ENCODE data around the gene PPP1R3G. TPM values are rescaled to one million over a fixed set of nuclear protein-coding genes. Genes with fewer than 3 reads are reported as not detected.

PPP1R3G gene
- polyA plus RNA-seq, 1 donor (not counting 4 experiments of a cell fraction or from before 2014, with no cell fraction given): 0.01 TPM

- Histone ChIP-seq H3K4me1 (ENCODE audit: control insufficient read depth, extremely low read depth, insufficient read depth, low read length) (peaks cover 3% of the 10 kb centered on the region), H3K9ac (ENCODE audit: control insufficient read depth, extremely low read depth, insufficient read depth, low read length) (no peak overlapping the region), H3K9me3 (ENCODE audit: control insufficient read depth, low read depth, low read length) (no peaks in the 10 kb centered on the region), H3K9me1 (ENCODE audit: control insufficient read depth, extremely low read depth, insufficient read depth, low read length) (no peaks in the 10 kb centered on the region), H2AFZ (ENCODE audit: control insufficient read depth, low read length) (no peak overlapping the region), H3K27me3 (ENCODE audit: control insufficient read depth, extremely low read depth, insufficient read depth, low read length) (no peaks in the 10 kb centered on the region), H3K79me2 (ENCODE audit: control insufficient read depth, insufficient read depth, low read length) (no peaks in the 10 kb centered on the region), H4K20me1 (ENCODE audit: control insufficient read depth, extremely low read depth, insufficient read depth, low read length) (no peaks in the 10 kb centered on the region), H3K4me2 (ENCODE audit: control insufficient read depth, extremely low read depth, insufficient read depth, low read depth, low read length) (no peak overlapping the region), H3K36me3 (ENCODE audit: control insufficient read depth in 2 of 2, extremely low read depth in 1 of 2, insufficient read depth in 2 of 2, low read length in 2 of 2) (no peaks in the 10 kb centered on the region), H3K4me3 (ENCODE audit: control insufficient read depth in 2 of 3, extremely low read depth in 1 of 3, insufficient read depth in 2 of 3, low read depth in 1 of 3, low read length in 3 of 3) (no peak overlapping the region), H3K27ac (ENCODE audit: control insufficient read depth, insufficient read depth, low read length) (no peak overlapping the region)
- FAIRE-seq: no peak
- dilution Hi-C loops (cut with MboI; ENCODE audit: extremely low pct_ligation_motif_present, low sequenced_read_pairs): no loop called here
- TF ChIP-seq EZH2 (IDR thresholded peaks at IDR 0.05; ENCODE audit: low read length): no peak
- no peak for TF ChIP-seq CTCF (optimal IDR thresholded peaks at IDR 0.05 in 1 of 3, IDR thresholded peaks at IDR 0.05 in 1 of 3, conservative IDR thresholded peaks at IDR 0.05 in 1 of 3; ENCODE audit: extremely low read depth in 1 of 3, insufficient read depth in 2 of 3, low read length in 3 of 3)
- no peak for DNase-seq (ENCODE audit: low read depth, low spot score)
These were observed 11.3 kb downstream of the PPP1R3G start for GRCh38 chr6:5096482-5096881.

- Histone ChIP-seq H2AFZ (ENCODE audit: control insufficient read depth, low read length) (no peak overlapping the region), H3K4me3 (ENCODE audit: control insufficient read depth in 2 of 3, extremely low read depth in 1 of 3, insufficient read depth in 2 of 3, low read depth in 1 of 3, low read length in 3 of 3) (no peak overlapping the region), H3K9ac (ENCODE audit: control insufficient read depth, extremely low read depth, insufficient read depth, low read length) (no peak overlapping the region), H3K79me2 (ENCODE audit: control insufficient read depth, insufficient read depth, low read length) (no peaks in the 10 kb centered on the region), H4K20me1 (ENCODE audit: control insufficient read depth, extremely low read depth, insufficient read depth, low read length) (no peaks in the 10 kb centered on the region), H3K36me3 (ENCODE audit: control insufficient read depth in 2 of 2, extremely low read depth in 1 of 2, insufficient read depth in 2 of 2, low read length in 2 of 2) (no peaks in the 10 kb centered on the region), H3K9me1 (ENCODE audit: control insufficient read depth, extremely low read depth, insufficient read depth, low read length) (no peaks in the 10 kb centered on the region), H3K27ac (ENCODE audit: control insufficient read depth, insufficient read depth, low read length) (no peak overlapping the region), H3K27me3 (ENCODE audit: control insufficient read depth, extremely low read depth, insufficient read depth, low read length) (no peaks in the 10 kb centered on the region), H3K4me1 (ENCODE audit: control insufficient read depth, extremely low read depth, insufficient read depth, low read length) (peaks cover 3% of the 10 kb centered on the region), H3K9me3 (ENCODE audit: control insufficient read depth, low read depth, low read length) (no peaks in the 10 kb centered on the region), H3K4me2 (ENCODE audit: control insufficient read depth, extremely low read depth, insufficient read depth, low read depth, low read length) (no peak overlapping the region)
- TF ChIP-seq EZH2 (IDR thresholded peaks at IDR 0.05; ENCODE audit: low read length): no peak
- TF ChIP-seq CTCF (optimal IDR thresholded peaks at IDR 0.05 in 1 of 3, IDR thresholded peaks at IDR 0.05 in 1 of 3, conservative IDR thresholded peaks at IDR 0.05 in 1 of 3; ENCODE audit: extremely low read depth in 1 of 3, insufficient read depth in 2 of 3, low read length in 3 of 3): no peak
- FAIRE-seq: no peak
- DNase-seq (ENCODE audit: low read depth, low spot score): no peak
- dilution Hi-C loops (cut with MboI; ENCODE audit: extremely low pct_ligation_motif_present, low sequenced_read_pairs): no loop called here
These were observed 13.5 kb downstream of the PPP1R3G start for GRCh38 chr6:5098501-5099270.

All from keratinocyte (primary cell).